A549 (cell line): ENCODE data around the gene CDH22.

Experiments
- CHD2 ChIP-seq: fragments of 150-350 bp; IDR thresholded peaks from 2 replicates; pipeline ENCODE4 v1.6.1; 2014; ENCODE audit warnings: low read length; ENCODE audit not compliant: partially characterized antibody
- EP300 ChIP-seq, 2 experiments: fragments of >200 bp; sonication (Bioruptor Twin); formaldehyde crosslinking; IDR thresholded peaks; 2 replicates in 1 of 2; 3 replicates in 1 of 2; pipeline ENCODE4 v1.6.1; 2016 to 2017
- FOSL2 ChIP-seq, 2 experiments: fragments of 450-650 bp in 1 of 2; fragments of >200 bp in 1 of 2; sonication (Bioruptor Twin) in 1 of 2; formaldehyde crosslinking; IDR thresholded peaks; 2 replicates each; pipeline versions ENCODE4 v1.5.0 to v1.6.1; 2016 to 2020; ENCODE audit warnings: mild to moderate bottlenecking in 1 of 2, moderate library complexity in 1 of 2
- MAFK ChIP-seq: fragments of 450-650 bp; IDR thresholded peaks from 2 replicates; pipeline ENCODE4 v1.6.1; 2014; ENCODE audit not compliant: partially characterized antibody
- MYC ChIP-seq: IDR thresholded peaks from 2 replicates; pipeline ENCODE4 v1.6.1; 2012; ENCODE audit warnings: mild to moderate bottlenecking, inconsistent platforms, low read length, improper control_type of control experiment, borderline replicate concordance
- POLR2A ChIP-seq: IDR thresholded peaks from 2 replicates; pipeline ENCODE4 v1.6.1; 2012; ENCODE audit warnings: mild to moderate bottlenecking, low read length
- POLR2AphosphoS2 ChIP-seq: conservative IDR thresholded peaks from 2 replicates; pipeline ENCODE4 v1.6.1; 2012; ENCODE audit warnings: low read length, improper control_type of control experiment, inconsistent platforms
- TF ChIP-seq, protein P1 (sequence below): fragments of >200 bp; sonication (Bioruptor Twin); formaldehyde crosslinking; IDR thresholded peaks from 3 replicates; pipeline ENCODE4 v1.5.1; 2016
- TF ChIP-seq, protein P2 (sequence below): fragments of 450-650 bp; IDR thresholded peaks from 2 replicates; pipeline ENCODE4 v1.6.1; 2014; ENCODE audit warnings: antibody characterized with exemption
- TF ChIP-seq, protein P3 (sequence below): IDR thresholded peaks from 2 replicates; pipeline ENCODE4 v1.6.1; 2012

GRCh38 chr20:46273717-46274116, 34.6 kb downstream of the CDH22 start:
- TF ChIP-seq, protein P1, sequence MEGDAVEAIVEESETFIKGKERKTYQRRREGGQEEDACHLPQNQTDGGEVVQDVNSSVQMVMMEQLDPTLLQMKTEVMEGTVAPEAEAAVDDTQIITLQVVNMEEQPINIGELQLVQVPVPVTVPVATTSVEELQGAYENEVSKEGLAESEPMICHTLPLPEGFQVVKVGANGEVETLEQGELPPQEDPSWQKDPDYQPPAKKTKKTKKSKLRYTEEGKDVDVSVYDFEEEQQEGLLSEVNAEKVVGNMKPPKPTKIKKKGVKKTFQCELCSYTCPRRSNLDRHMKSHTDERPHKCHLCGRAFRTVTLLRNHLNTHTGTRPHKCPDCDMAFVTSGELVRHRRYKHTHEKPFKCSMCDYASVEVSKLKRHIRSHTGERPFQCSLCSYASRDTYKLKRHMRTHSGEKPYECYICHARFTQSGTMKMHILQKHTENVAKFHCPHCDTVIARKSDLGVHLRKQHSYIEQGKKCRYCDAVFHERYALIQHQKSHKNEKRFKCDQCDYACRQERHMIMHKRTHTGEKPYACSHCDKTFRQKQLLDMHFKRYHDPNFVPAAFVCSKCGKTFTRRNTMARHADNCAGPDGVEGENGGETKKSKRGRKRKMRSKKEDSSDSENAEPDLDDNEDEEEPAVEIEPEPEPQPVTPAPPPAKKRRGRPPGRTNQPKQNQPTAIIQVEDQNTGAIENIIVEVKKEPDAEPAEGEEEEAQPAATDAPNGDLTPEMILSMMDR, result no peak
- TF ChIP-seq CHD2, result no peak
- TF ChIP-seq MYC, result no peak
- TF ChIP-seq, protein P2, sequence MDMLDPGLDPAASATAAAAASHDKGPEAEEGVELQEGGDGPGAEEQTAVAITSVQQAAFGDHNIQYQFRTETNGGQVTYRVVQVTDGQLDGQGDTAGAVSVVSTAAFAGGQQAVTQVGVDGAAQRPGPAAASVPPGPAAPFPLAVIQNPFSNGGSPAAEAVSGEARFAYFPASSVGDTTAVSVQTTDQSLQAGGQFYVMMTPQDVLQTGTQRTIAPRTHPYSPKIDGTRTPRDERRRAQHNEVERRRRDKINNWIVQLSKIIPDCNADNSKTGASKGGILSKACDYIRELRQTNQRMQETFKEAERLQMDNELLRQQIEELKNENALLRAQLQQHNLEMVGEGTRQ, result no peak
- TF ChIP-seq POLR2A, result no peak
- no peak for TF ChIP-seq FOSL2 (IDR thresholded peaks at IDR 0.05)
- TF ChIP-seq FOSL2 (CRISPR knock-in tag; IDR thresholded peaks at IDR 0.05), result no peak
- TF ChIP-seq, protein P3, sequence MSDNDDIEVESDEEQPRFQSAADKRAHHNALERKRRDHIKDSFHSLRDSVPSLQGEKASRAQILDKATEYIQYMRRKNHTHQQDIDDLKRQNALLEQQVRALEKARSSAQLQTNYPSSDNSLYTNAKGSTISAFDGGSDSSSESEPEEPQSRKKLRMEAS, result no peak
- TF ChIP-seq MAFK, result no peak
- no peak for TF ChIP-seq POLR2AphosphoS2
- TF ChIP-seq EP300 (IDR thresholded peaks at IDR 0.05), result no peak
